Retinal pigment epithelial cell (primary cell): ENCODE results near the gene ARHGAP24.

Experiments used
- DNase-seq: peaks from one replicate; pipeline ENCODE4 v3.0.0-alpha.2; 2010; ENCODE audit warnings: low read depth
- H3K4me3 ChIP-seq: 2 replicates; pipeline ENCODE4 v1.5.1; 2011; ENCODE audit warnings: mild to moderate bottlenecking, low read length, control low read depth, moderate library complexity
- TF ChIP-seq, protein P1 (sequence below): conservative IDR thresholded peaks from 2 replicates; pipeline ENCODE4 v1.5.1; 2011; ENCODE audit warnings: low read depth, low read length, control low read depth, inconsistent platforms

ARHGAP24 gene

DNA sequence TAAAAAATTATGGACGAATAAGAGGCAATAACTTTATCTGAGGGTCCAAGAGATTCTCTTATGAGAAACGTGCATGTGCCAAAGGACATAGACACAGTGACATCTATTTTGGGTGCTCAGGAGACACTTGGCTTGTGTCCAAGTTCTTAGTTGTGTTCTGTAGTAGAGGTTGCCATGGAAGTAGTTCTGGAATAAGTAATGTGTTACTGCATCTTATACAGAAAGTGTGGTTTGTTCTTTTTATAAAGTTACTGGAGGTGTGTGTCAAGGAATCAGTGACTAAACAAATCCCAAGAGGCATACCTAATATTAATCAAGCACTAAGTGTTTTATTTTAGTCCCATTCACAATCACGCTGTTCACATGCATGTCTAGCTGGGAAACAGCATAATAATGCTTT lies 305.7 kb downstream of the ARHGAP24 start:
- DNase-seq = no peak

DNA sequence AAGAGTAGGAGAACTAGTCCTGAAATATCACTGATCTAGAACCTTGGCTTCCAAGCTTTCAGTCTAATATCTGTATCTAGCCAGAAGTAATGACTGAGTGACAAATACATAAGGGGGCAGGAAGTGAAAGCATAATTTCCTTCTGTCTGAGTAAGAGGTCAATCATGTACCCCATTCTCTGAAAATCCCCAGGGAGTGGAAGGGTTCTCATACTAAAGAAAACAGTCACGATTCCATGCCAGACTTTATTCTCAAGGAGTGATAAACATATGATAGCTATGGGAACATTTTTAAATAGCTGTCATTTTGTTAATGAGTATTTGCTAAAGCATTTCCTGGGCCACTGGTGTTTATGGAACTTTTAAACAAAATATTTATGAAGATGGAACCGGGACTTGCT lies 308.5 kb downstream of the ARHGAP24 start:
- DNase-seq = no peak
- TF ChIP-seq, protein P1, sequence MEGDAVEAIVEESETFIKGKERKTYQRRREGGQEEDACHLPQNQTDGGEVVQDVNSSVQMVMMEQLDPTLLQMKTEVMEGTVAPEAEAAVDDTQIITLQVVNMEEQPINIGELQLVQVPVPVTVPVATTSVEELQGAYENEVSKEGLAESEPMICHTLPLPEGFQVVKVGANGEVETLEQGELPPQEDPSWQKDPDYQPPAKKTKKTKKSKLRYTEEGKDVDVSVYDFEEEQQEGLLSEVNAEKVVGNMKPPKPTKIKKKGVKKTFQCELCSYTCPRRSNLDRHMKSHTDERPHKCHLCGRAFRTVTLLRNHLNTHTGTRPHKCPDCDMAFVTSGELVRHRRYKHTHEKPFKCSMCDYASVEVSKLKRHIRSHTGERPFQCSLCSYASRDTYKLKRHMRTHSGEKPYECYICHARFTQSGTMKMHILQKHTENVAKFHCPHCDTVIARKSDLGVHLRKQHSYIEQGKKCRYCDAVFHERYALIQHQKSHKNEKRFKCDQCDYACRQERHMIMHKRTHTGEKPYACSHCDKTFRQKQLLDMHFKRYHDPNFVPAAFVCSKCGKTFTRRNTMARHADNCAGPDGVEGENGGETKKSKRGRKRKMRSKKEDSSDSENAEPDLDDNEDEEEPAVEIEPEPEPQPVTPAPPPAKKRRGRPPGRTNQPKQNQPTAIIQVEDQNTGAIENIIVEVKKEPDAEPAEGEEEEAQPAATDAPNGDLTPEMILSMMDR = no peak
- H3K4me3 ChIP-seq = no peak overlapping the region

More for the DNA sequence above, 305.7 kb downstream of the ARHGAP24 start:
- TF ChIP-seq, protein P1 = no peak
- no peak overlapping the region for H3K4me3 ChIP-seq

DNA sequence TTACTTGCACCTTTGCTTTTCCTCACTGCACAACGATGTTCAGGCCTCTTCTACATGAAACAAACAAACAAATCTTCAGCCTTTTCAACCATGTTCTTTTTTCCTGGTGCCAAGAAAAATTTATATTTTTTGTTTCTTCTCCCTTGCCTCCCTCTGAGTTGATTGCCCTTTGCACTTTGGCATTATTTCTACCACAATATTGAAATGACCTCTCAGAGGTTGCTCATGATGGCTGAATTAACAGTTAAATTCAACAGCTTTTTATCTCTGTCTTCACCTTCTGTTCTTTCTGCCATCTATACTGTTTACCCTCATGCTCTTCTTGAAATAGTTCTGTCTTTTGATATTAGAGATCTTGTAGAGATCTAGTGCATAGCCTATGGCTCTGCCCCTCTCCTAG lies 308.9 kb downstream of the ARHGAP24 start:
- no peak for DNase-seq
- H3K4me3 ChIP-seq = no peak overlapping the region
- TF ChIP-seq, protein P1 = no peak

DNA sequence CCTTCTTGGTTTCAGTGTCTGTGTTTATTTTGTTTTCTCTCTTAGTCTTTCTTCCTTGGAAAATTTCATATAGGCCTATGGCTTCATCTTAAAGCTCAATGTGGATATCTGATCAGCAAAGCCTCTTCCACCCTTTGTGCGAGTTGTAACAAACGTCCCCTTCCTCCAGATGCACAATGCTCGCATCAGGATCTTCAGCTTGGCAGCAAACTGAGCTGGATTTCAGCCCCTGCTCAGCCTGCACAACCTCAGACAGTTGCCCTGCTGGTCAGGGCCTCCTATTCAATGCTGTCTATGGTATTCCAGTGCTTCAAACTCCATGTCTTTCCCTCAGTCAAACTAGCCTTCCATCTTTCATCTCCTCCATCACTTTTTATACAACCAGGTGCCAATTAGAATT lies 309.4 kb downstream of the ARHGAP24 start:
- H3K4me3 ChIP-seq = no peak overlapping the region
- no peak for DNase-seq
- TF ChIP-seq, protein P1 = no peak

DNA sequence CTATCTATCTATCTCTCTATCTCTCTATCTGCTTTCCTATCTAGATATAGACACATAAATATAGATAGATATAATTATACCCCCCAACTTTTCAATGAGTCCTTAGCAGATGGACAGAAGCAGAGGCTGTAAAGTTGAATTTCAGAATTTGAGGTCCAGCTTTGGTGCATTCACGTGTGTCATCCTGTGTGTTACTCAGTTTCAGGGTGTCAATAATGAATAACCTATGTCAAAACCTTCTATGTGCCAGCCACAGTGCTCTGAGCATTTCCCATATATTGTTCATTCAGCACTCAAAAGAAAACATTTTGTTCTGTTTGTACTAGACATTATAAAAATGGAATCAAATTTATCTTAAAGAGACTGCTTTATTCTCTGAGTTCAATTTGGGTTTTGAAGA lies 310.0 kb downstream of the ARHGAP24 start:
- no peak for DNase-seq
- TF ChIP-seq, protein P1 = no peak
- no peak overlapping the region for H3K4me3 ChIP-seq

DNA sequence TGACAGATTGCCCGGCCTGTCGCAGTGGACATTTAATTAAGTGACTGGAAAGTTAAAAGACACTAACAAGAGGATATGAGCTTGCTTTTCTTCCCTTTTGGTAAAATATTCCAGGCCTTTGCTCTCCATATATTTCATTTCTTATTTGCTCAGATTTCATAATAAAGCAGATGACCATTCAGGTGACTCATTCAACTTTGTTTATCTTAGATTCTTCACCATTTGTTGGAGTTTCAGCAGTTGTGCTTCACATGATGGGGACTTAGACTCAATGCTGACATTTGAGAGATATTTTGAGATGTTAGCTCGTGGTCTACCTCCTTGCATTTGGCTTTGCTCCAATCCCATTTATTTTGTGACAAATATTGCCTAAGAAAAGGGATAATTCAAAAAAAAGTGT lies 312.2 kb downstream of the ARHGAP24 start:
- no peak for DNase-seq
- no peak overlapping the region for H3K4me3 ChIP-seq
- TF ChIP-seq, protein P1 = no peak

DNA sequence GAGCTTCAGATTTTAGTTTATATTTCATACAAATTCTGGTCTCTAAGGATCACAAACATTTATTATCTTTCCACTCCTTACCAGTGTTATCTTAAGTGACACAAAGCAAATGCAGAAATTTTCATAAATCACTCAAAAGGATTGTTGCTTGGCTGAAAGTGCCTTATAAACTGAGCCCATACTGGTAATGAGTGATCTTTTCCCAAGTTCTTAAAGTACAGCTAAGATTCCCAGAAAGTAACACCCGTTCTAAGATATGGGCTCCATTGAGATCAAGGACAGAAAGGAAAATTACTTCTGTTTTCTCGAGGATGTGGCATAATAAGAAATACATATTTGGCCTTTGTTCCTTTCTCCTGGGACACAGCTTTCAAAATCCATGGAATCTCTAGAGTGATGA lies 313.7 kb downstream of the ARHGAP24 start:
- DNase-seq = no peak
- TF ChIP-seq, protein P1 = no peak
- H3K4me3 ChIP-seq = no peak overlapping the region
